DMS79 treated with DMSO at 0.1 percent for 48 hours (cell line): ENCODE data around the gene TNNI3K.
"Not testable (repeated sequence)": the region's sequence is repeated elsewhere in the genome, so short reads cannot be mapped to it uniquely, and the experiment has no call there.

Experiments
- DNase-seq: peaks from one replicate; lab custom pipeline; 2025; lab: John Stamatoyannopoulos, UW

The TNNI3K gene, protein sequence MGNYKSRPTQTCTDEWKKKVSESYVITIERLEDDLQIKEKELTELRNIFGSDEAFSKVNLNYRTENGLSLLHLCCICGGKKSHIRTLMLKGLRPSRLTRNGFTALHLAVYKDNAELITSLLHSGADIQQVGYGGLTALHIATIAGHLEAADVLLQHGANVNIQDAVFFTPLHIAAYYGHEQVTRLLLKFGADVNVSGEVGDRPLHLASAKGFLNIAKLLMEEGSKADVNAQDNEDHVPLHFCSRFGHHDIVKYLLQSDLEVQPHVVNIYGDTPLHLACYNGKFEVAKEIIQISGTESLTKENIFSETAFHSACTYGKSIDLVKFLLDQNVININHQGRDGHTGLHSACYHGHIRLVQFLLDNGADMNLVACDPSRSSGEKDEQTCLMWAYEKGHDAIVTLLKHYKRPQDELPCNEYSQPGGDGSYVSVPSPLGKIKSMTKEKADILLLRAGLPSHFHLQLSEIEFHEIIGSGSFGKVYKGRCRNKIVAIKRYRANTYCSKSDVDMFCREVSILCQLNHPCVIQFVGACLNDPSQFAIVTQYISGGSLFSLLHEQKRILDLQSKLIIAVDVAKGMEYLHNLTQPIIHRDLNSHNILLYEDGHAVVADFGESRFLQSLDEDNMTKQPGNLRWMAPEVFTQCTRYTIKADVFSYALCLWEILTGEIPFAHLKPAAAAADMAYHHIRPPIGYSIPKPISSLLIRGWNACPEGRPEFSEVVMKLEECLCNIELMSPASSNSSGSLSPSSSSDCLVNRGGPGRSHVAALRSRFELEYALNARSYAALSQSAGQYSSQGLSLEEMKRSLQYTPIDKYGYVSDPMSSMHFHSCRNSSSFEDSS

GRCh38 chr1:74235153-74235552 lies at the start of gene TNNI3K:
TSS of gene TNNI3K (plus strand) at chr1:74235387. CDS start at chr1:74235452, 65 bp downstream.
- DNase-seq: no peak

DNA sequence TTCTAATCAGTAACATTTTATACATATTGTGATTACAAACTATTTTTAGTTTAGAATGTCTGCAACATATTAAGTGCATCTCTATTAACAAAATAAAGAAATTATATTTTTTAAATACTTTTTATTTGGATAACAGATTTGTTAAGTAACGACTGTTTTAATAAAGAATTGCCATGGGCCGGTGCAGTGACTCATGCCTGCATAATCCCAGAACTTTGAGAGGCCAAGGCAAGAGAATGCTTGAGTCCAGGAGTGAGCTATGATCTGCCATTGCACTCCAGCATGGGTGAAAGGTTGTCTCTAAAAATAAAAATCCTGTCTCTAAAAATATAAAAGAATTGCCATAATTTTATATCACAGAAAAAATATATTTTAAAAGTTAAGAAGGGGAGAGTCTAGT lies 41.3 kb upstream of the TNNI3K start:
- no peak for DNase-seq

GRCh38 chr1:74195339-74195738 lies 39.8 kb upstream of the TNNI3K start:
- DNase-seq: no peak

DNA sequence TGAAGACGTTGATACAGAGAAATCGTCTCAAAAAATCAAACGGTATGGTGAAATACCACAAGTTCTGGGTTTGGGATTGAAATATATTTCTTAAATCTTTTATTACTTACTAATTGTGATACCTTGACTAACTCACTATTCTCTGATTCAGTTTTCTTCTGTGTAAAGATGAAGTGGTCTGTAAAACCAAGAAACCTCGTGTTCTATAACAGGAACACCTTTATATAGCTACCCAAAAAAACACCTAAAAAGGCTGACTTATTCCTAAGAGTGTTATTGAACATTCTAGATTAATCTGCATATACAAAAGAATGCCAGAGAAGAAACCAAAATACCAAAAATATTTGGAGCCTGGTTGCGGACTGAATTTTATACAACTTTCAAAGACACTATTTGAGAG lies 37.9 kb upstream of the TNNI3K start:
- no peak for DNase-seq

- peak; percentile 62 for DNase-seq
Observed at GRCh38 chr1:74197657-74198552, 37.3 kb upstream of the TNNI3K start, which contains the start of the genes FPGT and LRRIQ3. TSS of gene FPGT (plus strand) at chr1:74198242. CDS start at chr1:74198279, 37 bp downstream. TSS of gene LRRIQ3 (minus strand) at chr1:74198176. CDS start at chr1:74183684, 14,492 bp downstream.

- no peak for DNase-seq
Observed at GRCh38 chr1:74199504-74199903, 35.7 kb upstream of the TNNI3K start.

- no peak for DNase-seq
Observed at GRCh38 chr1:74205266-74205665, 29.9 kb upstream of the TNNI3K start.

DNA sequence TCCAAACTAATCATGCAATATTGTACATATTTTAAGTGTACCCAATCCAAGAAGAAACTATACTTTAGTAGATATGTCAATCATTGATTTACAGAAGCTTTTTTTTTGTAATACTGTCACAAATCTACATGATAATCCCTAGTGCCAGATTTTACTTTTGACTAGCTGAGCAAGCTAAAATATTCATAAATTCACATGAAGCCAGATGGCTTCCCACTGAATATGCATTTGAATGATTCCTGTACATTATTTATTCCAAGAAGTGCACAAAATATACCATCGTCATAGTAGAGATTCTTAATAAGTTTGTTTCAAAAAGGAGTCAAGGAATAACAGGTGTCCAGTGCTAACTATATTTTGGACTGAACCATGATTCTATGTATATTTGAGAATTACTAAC lies 20.0 kb upstream of the TNNI3K start:
- DNase-seq: no peak

- no peak for DNase-seq
Observed at GRCh38 chr1:74222701-74223100, 12.5 kb upstream of the TNNI3K start.

GRCh38 chr1:74223453-74223852 lies 11.7 kb upstream of the TNNI3K start:
- DNase-seq: no peak

DNA sequence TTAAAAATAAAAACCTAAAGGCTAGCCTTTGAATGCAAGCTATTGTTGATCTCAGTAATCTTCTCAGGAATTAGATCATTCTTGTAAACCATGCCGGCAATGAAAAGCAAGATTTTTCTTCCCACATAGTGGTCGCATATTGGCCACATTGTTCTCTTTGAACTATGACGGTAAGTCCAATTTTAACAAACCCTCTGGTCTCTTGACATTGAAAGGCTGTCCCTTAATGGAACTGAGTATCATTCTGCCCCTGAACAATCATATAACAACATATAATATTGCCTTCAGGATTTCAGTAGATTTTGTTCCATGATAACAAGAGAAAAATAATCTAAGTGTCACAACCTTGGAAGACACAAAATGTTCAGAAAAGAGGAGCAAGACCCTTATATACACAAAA lies 1.3 kb downstream of the TNNI3K start:
- no peak for DNase-seq

GRCh38 chr1:74237035-74237434 lies 1.8 kb downstream of the TNNI3K start:
- DNase-seq: no peak

DNA sequence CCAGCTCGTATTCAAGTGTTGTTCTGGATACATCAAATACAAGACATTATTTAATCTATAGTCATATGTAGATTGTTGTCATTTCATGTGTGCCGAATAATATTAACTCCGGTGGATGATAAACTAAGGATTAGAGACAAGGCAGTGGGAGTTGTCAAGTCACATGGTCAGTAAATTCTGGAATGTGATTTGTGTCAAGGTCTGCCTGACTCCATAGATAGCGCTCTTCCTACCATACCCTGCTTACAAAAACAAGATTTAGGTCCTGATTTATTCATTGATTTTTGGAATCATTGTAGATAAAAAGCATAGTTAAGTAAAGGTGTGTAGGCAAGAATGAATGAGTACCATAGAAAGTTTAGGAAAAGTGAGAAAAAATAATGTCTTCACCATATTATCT lies 2.6 kb downstream of the TNNI3K start:
- no peak for DNase-seq

DNA sequence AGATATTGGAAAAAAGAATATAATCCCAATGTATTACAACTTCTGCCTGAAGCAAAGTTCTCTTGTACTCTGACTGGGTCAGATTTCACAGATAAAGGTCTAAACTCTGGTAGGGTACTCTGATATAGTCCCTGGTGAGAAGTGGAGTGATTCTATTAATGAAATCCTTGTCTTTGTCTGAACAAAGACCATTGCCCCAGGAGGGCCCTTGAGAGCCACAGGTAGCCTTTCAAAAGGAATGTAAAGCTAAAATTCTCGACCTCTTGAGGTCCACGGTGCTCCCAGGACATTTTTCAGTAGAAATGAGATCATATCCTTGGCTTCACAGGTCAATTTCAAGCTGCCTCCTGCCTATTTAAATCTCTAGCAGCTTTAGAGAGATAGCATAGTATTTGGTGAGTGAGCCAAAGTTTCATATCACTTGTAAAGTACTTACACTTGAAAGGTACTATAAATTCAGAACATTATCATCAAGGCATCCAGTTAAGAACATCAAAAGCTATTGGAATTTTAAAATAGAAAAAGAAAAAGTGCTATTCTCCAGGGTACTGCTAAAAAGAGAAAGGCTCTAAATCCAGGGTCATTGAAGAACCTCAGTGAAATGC lies 10.1 kb downstream of the TNNI3K start:
- peak; percentile 75 for DNase-seq

GRCh38 chr1:74246315-74246714 lies 11.1 kb downstream of the TNNI3K start:
- DNase-seq: peak; percentile 24

GRCh38 chr1:74247881-74248528 lies 12.8 kb downstream of the TNNI3K start:
- no peak for DNase-seq

GRCh38 chr1:74253243-74253824 lies 18.1 kb downstream of the TNNI3K start:
- not testable (repeated sequence) for DNase-seq

- no peak for DNase-seq
Observed at GRCh38 chr1:74266001-74266400, 30.8 kb downstream of the TNNI3K start.

DNA sequence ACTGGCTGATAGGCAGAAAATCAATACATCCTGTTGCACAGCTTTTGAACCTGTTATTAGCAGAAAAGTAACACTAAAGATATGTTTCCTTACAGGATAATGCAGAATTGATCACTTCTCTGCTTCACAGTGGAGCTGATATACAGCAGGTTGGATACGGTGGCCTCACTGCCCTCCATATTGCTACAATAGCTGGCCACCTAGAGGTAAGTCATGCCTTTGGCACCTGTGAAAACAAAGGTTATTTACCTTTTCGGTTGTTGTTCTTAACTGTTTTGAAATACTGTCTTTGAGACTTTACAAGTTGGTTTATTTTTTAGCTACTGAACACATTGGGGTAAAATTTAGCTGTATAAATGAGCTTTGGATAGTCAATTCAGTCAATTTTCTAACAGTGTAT lies 36.3 kb downstream of the TNNI3K start:
- no peak for DNase-seq

DNA sequence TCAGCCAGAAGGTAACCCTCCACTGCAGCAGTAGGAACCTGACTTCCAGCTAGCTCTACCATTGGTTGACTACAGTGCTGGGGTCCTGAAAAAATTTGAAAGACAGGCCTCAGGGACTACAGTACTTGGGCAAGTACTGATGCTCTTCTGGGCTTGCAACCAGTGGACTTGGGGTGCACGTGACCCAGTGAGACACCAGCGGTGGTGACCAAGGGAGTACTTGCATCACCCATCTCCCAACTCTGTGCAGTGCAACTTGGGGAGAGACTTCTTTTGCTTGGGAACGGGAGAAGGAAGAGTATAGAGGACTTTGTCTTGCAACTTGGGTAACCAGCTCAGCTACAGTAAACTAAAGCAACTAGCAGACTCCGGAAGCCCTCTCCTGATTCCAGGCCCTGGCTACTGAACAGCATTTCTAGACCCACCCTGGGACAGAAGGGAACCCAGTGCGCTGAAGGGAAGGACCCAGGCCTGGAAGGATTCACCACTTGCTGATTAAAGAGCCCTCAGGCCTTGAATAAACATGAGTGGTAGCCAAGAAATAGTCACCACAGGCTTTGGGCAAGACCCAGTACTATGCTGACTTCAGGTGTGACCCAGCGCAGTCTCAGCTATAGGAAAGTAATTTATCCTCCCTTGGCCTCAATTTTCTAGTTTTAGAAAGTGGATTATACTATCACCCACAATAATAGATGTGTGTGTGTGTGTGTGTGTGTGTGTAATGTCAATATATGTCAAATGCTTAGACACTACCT lies 45.6 kb downstream of the TNNI3K start:
- DNase-seq: no peak
